ENCODE data around the gene STXBP3. TPM values are rescaled to one million over a fixed set of nuclear protein-coding genes. Genes with fewer than 3 reads are reported as not detected.

STXBP3 gene
- total and polyA plus RNA-seq, 3 donors from 2014 or later = 22.7 to 71.8 (median 59.6) TPM

DNA sequence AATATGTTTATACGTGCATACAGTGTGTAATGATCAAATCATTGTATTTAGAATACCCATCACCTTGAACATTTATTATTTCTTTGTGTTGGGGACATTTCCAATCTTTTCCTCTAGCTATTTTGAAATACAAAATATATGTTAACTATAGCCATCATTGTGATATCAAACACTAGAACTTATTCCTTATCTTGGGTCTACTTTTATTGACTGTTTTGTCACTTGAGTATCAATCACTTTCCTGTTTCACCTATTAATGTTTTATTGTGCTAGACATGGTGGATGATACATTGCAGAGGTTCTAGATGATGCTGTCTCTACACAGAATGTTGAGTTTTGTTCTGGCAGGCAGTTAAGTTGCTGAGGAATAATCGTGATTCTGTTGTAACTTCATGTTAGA, 45.9 kb downstream of the STXBP3 start:
- TF ChIP-seq POLR2A (IDR thresholded peaks at IDR 0.05) = no peak
- TF ChIP-seq, protein P1, sequence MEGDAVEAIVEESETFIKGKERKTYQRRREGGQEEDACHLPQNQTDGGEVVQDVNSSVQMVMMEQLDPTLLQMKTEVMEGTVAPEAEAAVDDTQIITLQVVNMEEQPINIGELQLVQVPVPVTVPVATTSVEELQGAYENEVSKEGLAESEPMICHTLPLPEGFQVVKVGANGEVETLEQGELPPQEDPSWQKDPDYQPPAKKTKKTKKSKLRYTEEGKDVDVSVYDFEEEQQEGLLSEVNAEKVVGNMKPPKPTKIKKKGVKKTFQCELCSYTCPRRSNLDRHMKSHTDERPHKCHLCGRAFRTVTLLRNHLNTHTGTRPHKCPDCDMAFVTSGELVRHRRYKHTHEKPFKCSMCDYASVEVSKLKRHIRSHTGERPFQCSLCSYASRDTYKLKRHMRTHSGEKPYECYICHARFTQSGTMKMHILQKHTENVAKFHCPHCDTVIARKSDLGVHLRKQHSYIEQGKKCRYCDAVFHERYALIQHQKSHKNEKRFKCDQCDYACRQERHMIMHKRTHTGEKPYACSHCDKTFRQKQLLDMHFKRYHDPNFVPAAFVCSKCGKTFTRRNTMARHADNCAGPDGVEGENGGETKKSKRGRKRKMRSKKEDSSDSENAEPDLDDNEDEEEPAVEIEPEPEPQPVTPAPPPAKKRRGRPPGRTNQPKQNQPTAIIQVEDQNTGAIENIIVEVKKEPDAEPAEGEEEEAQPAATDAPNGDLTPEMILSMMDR (IDR thresholded peaks at IDR 0.05) = no peak
- H3K4me1 ChIP-seq = no peaks in the 10 kb centered on the region
- DNase-seq = no peak
- intact Hi-C loops (cut with DNase I; ENCODE audit: low total_unique reads) = no loop called here
- 91 to 93% methylated on average over 2 of the region's 2 CpGs for WGBS, 2 donors
- H3K27me3 ChIP-seq = no peaks in the 10 kb centered on the region
- no peak overlapping the region for H3K27ac ChIP-seq
- H3K4me3 ChIP-seq = no peak overlapping the region
- H3K36me3 ChIP-seq (ENCODE audit: low read depth, missing control alignments) = no peaks in the 10 kb centered on the region
- no peaks in the 10 kb centered on the region for H3K9me3 ChIP-seq

DNA sequence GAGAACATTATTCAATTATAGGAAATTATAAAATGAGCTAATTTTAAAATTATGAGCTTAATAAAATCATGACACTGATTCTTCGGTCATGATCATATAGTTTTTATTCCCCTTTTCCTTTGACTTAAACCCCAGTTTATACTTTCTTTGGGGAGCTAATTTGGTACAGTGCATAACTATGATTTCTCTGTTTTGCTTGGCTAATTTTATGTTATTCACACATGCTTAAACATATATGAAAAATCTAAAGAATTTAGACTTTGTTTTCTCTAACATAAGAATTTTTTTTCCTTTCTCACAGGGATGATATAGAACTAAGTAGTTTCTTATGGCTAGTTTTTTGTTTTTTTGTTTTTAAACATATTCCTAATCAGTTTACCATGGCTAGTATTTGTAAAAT, 52.5 kb downstream of the STXBP3 start:
- no peak overlapping the region for H3K27ac ChIP-seq
- H3K27me3 ChIP-seq = no peaks in the 10 kb centered on the region
- TF ChIP-seq POLR2A (IDR thresholded peaks at IDR 0.05) = no peak
- TF ChIP-seq, protein P1 (IDR thresholded peaks at IDR 0.05) = no peak
- no peak for DNase-seq
- H3K9me3 ChIP-seq = no peaks in the 10 kb centered on the region
- H3K4me3 ChIP-seq = no peak overlapping the region
- 89 to 97% methylated on average over 1 of the region's 1 CpG for WGBS, 2 donors
- intact Hi-C loops (cut with DNase I; ENCODE audit: low total_unique reads) = no loop called here
- no peaks in the 10 kb centered on the region for H3K4me1 ChIP-seq
- no peaks in the 10 kb centered on the region for H3K36me3 ChIP-seq (ENCODE audit: low read depth, missing control alignments)

GRCh38 chr1:108801101-108801500, 54.6 kb downstream of the STXBP3 start:
- Histone ChIP-seq H3K4me3 (no peak overlapping the region), H3K9me3 (no peaks in the 10 kb centered on the region), H3K4me1 (no peaks in the 10 kb centered on the region), H3K27ac (no peak overlapping the region), H3K27me3 (no peaks in the 10 kb centered on the region), H3K36me3 (ENCODE audit: low read depth, missing control alignments) (no peaks in the 10 kb centered on the region)
- TF ChIP-seq POLR2A (IDR thresholded peaks at IDR 0.05) = no peak
- TF ChIP-seq, protein P1 (IDR thresholded peaks at IDR 0.05) = no peak
- intact Hi-C loops (cut with DNase I; ENCODE audit: low total_unique reads) = no loop called here
- DNase-seq = no peak

GRCh38 chr1:108803548-108803947, 57.1 kb downstream of the STXBP3 start:
- TF ChIP-seq, protein P1 (IDR thresholded peaks at IDR 0.05) = no peak
- no peaks in the 10 kb centered on the region for H3K9me3 ChIP-seq
- H3K27ac ChIP-seq = no peak overlapping the region
- H3K36me3 ChIP-seq (ENCODE audit: low read depth, missing control alignments) = no peaks in the 10 kb centered on the region
- no peaks in the 10 kb centered on the region for H3K4me1 ChIP-seq
- intact Hi-C loops (cut with DNase I; ENCODE audit: low total_unique reads) = no loop called here
- H3K27me3 ChIP-seq = no peaks in the 10 kb centered on the region
- no peak for DNase-seq
- 87 to 98% methylated on average over 11 of the region's 11 CpGs for WGBS, 2 donors
- H3K4me3 ChIP-seq = no peak overlapping the region

GRCh38 chr1:108808438-108808837, 62.0 kb downstream of the STXBP3 start:
- intact Hi-C loops (cut with DNase I; ENCODE audit: low total_unique reads) = no loop called here
- no peak overlapping the region for H3K27ac ChIP-seq
- H3K27me3 ChIP-seq = no peaks in the 10 kb centered on the region
- no peaks in the 10 kb centered on the region for H3K9me3 ChIP-seq
- no peaks in the 10 kb centered on the region for H3K4me1 ChIP-seq
- H3K4me3 ChIP-seq = no peak overlapping the region
- WGBS, 2 donors = 93 to 96% methylated on average over 4 of the region's 4 CpGs
- DNase-seq = no peak
- no peak for TF ChIP-seq POLR2A (IDR thresholded peaks at IDR 0.05)
- TF ChIP-seq, protein P1 (IDR thresholded peaks at IDR 0.05) = no peak
- no peaks in the 10 kb centered on the region for H3K36me3 ChIP-seq (ENCODE audit: low read depth, missing control alignments)
